ENCODE results near the gene PRRT4.

The PRRT4 gene

DNA sequence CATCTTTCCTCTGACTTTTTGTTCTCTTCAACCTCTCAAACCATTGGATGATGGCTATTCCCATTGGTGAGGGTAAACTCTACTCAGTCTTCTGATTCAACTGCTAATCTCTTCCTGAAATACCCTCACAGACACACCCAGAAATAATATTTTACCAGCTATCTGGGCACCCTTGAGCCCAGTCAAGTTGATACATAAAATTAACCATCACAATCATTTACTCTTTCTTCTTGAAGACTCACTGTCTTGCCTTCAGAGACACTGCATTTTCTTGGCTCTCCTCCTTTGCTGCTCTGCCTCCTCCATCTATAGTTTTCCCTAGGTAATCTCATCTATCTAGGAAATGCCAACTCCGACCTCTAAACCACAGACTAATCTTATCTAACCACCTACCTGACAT lies 12.6 kb upstream of the PRRT4 start:
- Histone ChIP-seq H3K9me3 (ENCODE audit: control insufficient read depth, low read length) (no peaks in the 10 kb centered on the region), H3K4me3 (ENCODE audit: insufficient read depth, low read depth, low read length) (no peak overlapping the region), H3K27me3 (ENCODE audit: control insufficient read depth, insufficient read depth, low read length, poor library complexity, severe bottlenecking) (no peaks in the 10 kb centered on the region), H3K4me1 (ENCODE audit: control insufficient read depth, insufficient read depth, low read length) (no peaks in the 10 kb centered on the region), H3K36me3 (ENCODE audit: control insufficient read depth, insufficient read depth, low read length) (no peaks in the 10 kb centered on the region), H3K27ac (ENCODE audit: insufficient read depth, low read depth, low read length, poor library complexity, severe bottlenecking) (no peak overlapping the region)
- 73 to 76% methylated on average over 1 of the region's 1 CpG for WGBS, 2 experiments

- WGBS, 2 experiments, result 90 to 91% methylated on average over 2 of the region's 2 CpGs
- H3K27ac ChIP-seq (ENCODE audit: insufficient read depth, low read depth, low read length, poor library complexity, severe bottlenecking), result no peak overlapping the region
- H3K4me1 ChIP-seq (ENCODE audit: control insufficient read depth, insufficient read depth, low read length), result no peaks in the 10 kb centered on the region
- H3K27me3 ChIP-seq (ENCODE audit: control insufficient read depth, insufficient read depth, low read length, poor library complexity, severe bottlenecking), result no peaks in the 10 kb centered on the region
- H3K4me3 ChIP-seq (ENCODE audit: insufficient read depth, low read depth, low read length), result no peak overlapping the region
- H3K9me3 ChIP-seq (ENCODE audit: control insufficient read depth, low read length), result no peaks in the 10 kb centered on the region
- no peaks in the 10 kb centered on the region for H3K36me3 ChIP-seq (ENCODE audit: control insufficient read depth, insufficient read depth, low read length)
Measured at GRCh38 chr7:128373606-128374005, 12.1 kb upstream of the PRRT4 start.

DNA sequence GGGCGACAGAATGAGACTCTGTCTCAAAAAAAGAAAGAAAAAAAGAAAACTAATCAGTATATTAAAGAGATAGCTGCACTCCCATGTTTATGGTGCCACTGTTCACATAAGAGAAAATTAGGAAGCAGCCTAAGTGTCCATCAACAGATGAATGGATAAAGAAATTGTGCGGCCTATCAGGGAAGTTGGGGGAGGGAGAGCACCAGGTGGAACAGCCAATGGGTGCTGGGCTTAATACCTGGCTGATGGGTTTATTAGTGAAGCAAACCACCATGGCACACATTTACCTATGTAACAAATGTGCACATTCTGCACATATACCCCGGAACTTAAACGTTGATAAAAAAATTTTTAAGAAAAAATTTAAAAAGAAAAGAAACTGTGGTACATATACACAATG lies 9.0 kb upstream of the PRRT4 start:
- Histone ChIP-seq H3K36me3 (ENCODE audit: control insufficient read depth, insufficient read depth, low read length) (no peaks in the 10 kb centered on the region), H3K27ac (ENCODE audit: insufficient read depth, low read depth, low read length, poor library complexity, severe bottlenecking) (no peak overlapping the region), H3K4me3 (ENCODE audit: insufficient read depth, low read depth, low read length) (no peak overlapping the region), H3K4me1 (ENCODE audit: control insufficient read depth, insufficient read depth, low read length) (no peaks in the 10 kb centered on the region), H3K27me3 (ENCODE audit: control insufficient read depth, insufficient read depth, low read length, poor library complexity, severe bottlenecking) (peaks cover 22% of the 10 kb centered on the region), H3K9me3 (ENCODE audit: control insufficient read depth, low read length) (no peaks in the 10 kb centered on the region)
- WGBS, 2 experiments, result 90 to 98% methylated on average over 2 to 4 of the region's 4 CpGs

- Histone ChIP-seq H3K9me3 (ENCODE audit: control insufficient read depth, low read length) (no peaks in the 10 kb centered on the region), H3K4me1 (ENCODE audit: control insufficient read depth, insufficient read depth, low read length) (peaks cover 2% of the 10 kb centered on the region), H3K4me3 (ENCODE audit: insufficient read depth, low read depth, low read length) (no peak overlapping the region), H3K27ac (ENCODE audit: insufficient read depth, low read depth, low read length, poor library complexity, severe bottlenecking) (no peak overlapping the region), H3K27me3 (ENCODE audit: control insufficient read depth, insufficient read depth, low read length, poor library complexity, severe bottlenecking) (peaks cover 57% of the 10 kb centered on the region), H3K36me3 (ENCODE audit: control insufficient read depth, insufficient read depth, low read length) (no peaks in the 10 kb centered on the region)
Measured at GRCh38 chr7:128366986-128367385, 5.5 kb upstream of the PRRT4 start.

GRCh38 chr7:128366300-128366699 lies 4.8 kb upstream of the PRRT4 start:
- Histone ChIP-seq H3K4me3 (ENCODE audit: insufficient read depth, low read depth, low read length) (no peak overlapping the region), H3K4me1 (ENCODE audit: control insufficient read depth, insufficient read depth, low read length) (peaks cover 5% of the 10 kb centered on the region), H3K27ac (ENCODE audit: insufficient read depth, low read depth, low read length, poor library complexity, severe bottlenecking) (no peak overlapping the region), H3K36me3 (ENCODE audit: control insufficient read depth, insufficient read depth, low read length) (no peaks in the 10 kb centered on the region), H3K9me3 (ENCODE audit: control insufficient read depth, low read length) (no peaks in the 10 kb centered on the region), H3K27me3 (ENCODE audit: control insufficient read depth, insufficient read depth, low read length, poor library complexity, severe bottlenecking) (peaks cover 64% of the 10 kb centered on the region)
- WGBS, 2 experiments, result 77 to 78% methylated on average over 1 of the region's 1 CpG

DNA sequence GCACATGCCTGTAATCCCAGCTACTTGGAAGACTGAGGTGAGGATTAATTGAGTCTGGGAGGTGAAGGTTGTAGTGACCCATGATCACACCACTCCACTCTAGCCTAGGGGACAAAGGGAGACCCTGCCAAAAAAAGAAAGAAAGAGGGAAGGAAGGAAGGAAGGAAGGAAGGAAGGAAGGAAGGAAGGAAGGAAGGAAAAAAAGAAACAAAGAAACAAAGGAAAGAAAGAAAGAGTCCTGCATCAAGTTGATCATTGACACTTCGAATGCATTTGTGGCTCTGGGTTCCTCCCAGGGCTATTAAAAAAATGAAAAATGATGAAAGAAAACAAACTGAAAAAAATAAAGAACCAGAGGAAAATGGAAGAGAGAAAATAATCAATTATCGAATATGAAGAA lies 3.9 kb upstream of the PRRT4 start:
- H3K27ac ChIP-seq (ENCODE audit: insufficient read depth, low read depth, low read length, poor library complexity, severe bottlenecking), result no peak overlapping the region
- no peak overlapping the region for H3K4me3 ChIP-seq (ENCODE audit: insufficient read depth, low read depth, low read length)
- no peaks in the 10 kb centered on the region for H3K36me3 ChIP-seq (ENCODE audit: control insufficient read depth, insufficient read depth, low read length)
- H3K27me3 ChIP-seq (ENCODE audit: control insufficient read depth, insufficient read depth, low read length, poor library complexity, severe bottlenecking), result peaks cover 72% of the 10 kb centered on the region
- no peaks in the 10 kb centered on the region for H3K9me3 ChIP-seq (ENCODE audit: control insufficient read depth, low read length)
- 87 to 96% methylated on average over 2 of the region's 2 CpGs for WGBS, 2 experiments
- H3K4me1 ChIP-seq (ENCODE audit: control insufficient read depth, insufficient read depth, low read length), result peaks cover 5% of the 10 kb centered on the region

DNA sequence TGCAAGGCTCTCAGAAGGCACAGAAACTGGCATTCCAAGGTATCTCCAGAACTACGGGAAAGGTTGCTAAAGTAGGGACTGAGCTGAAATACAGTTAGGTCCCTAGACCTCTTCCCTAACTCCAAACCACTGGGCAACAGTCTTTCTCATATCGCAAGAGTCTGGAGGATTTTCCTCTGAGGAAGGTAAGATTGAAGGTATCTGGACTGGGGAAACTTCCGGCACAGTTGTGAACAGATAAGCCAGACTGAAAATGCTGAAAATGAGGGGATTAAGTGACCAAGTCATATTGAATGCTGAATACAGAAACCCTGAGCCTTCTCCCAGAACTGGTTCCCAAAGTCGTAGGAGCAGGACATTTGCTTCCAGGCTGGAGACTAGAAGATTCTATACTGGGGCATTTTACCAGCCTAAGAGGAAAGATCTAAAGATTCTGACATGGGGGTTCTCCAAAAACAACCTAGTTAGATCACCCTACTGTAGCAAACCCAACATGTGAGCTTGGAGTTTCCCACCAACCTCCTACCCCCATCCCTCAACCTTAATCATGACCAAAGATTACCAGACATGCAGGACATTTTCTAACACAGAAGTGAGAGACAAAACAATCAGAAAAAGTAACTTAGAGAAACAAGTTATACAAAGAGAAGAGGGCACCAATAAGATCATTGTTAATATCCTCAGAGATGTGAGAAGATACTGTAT lies 2.8 kb upstream of the PRRT4 start:
- H3K27me3 ChIP-seq (ENCODE audit: control insufficient read depth, insufficient read depth, low read length, poor library complexity, severe bottlenecking), result peaks cover 83% of the 10 kb centered on the region
- no peak overlapping the region for H3K4me3 ChIP-seq (ENCODE audit: insufficient read depth, low read depth, low read length)
- H3K36me3 ChIP-seq (ENCODE audit: control insufficient read depth, insufficient read depth, low read length), result no peaks in the 10 kb centered on the region
- peaks cover 12% of the 10 kb centered on the region for H3K4me1 ChIP-seq (ENCODE audit: control insufficient read depth, insufficient read depth, low read length)
- WGBS, 2 experiments, result 78 to 81% methylated on average over 4 of the region's 4 CpGs
- H3K27ac ChIP-seq (ENCODE audit: insufficient read depth, low read depth, low read length, poor library complexity, severe bottlenecking), result no peak overlapping the region
- no peaks in the 10 kb centered on the region for H3K9me3 ChIP-seq (ENCODE audit: control insufficient read depth, low read length)

DNA sequence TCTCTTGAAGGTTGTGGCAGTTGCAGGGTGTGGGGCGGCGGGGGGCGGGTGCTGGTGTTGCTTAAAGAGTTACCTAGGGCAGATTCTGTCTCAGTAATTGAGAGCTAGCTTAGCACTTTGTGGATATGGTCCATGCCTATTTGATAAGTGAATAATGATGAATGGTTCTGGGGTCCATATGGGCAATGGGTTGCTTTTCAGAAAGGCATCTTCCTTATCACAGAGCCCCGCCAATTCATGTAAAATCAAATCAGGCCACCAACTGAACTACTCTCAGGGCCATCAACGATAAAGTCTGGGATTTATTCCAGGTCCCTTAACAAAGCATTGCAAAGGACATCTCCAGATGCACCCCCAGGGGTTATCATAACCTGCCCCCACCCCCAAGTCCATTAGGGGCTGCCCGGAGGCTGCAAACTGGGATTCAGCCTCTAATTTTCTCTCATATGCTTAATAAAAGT lies 1.8 kb upstream of the PRRT4 start:
- H3K27me3 ChIP-seq (ENCODE audit: control insufficient read depth, insufficient read depth, low read length, poor library complexity, severe bottlenecking), result peaks cover 88% of the 10 kb centered on the region
- H3K4me1 ChIP-seq (ENCODE audit: control insufficient read depth, insufficient read depth, low read length), result peaks cover 12% of the 10 kb centered on the region
- H3K4me3 ChIP-seq (ENCODE audit: insufficient read depth, low read depth, low read length), result no peak overlapping the region
- H3K27ac ChIP-seq (ENCODE audit: insufficient read depth, low read depth, low read length, poor library complexity, severe bottlenecking), result no peak overlapping the region
- 82 to 86% methylated on average over 6 of the region's 6 CpGs for WGBS, 2 experiments
- H3K36me3 ChIP-seq (ENCODE audit: control insufficient read depth, insufficient read depth, low read length), result no peaks in the 10 kb centered on the region
- no peaks in the 10 kb centered on the region for H3K9me3 ChIP-seq (ENCODE audit: control insufficient read depth, low read length)

DNA sequence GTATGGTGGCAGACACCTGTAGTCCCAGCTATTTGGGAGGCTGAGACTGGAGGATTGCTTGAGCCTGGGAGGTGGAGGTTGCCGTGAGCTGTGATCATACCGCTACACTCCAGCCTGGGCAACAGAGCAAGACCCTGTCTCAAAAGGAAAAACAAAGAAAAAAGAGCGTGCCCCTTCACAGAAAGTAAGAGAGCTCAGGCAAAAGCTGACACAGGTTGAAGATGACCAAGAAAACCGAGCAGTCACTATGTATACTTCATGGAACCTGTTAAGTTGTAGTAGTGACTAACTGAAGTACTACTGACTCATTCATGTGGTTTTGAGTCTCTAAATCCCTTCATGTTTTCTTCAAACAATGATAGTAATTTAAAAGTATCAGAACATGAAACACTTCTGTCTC lies 1.2 kb upstream of the PRRT4 start:
- Histone ChIP-seq H3K36me3 (ENCODE audit: control insufficient read depth, insufficient read depth, low read length) (no peaks in the 10 kb centered on the region), H3K4me3 (ENCODE audit: insufficient read depth, low read depth, low read length) (no peak overlapping the region), H3K27me3 (ENCODE audit: control insufficient read depth, insufficient read depth, low read length, poor library complexity, severe bottlenecking) (peaks cover 88% of the 10 kb centered on the region), H3K4me1 (ENCODE audit: control insufficient read depth, insufficient read depth, low read length) (peaks cover 12% of the 10 kb centered on the region), H3K9me3 (ENCODE audit: control insufficient read depth, low read length) (no peaks in the 10 kb centered on the region), H3K27ac (ENCODE audit: insufficient read depth, low read depth, low read length, poor library complexity, severe bottlenecking) (no peak overlapping the region)
- 79 to 81% methylated on average over 4 of the region's 4 CpGs for WGBS, 2 experiments

DNA sequence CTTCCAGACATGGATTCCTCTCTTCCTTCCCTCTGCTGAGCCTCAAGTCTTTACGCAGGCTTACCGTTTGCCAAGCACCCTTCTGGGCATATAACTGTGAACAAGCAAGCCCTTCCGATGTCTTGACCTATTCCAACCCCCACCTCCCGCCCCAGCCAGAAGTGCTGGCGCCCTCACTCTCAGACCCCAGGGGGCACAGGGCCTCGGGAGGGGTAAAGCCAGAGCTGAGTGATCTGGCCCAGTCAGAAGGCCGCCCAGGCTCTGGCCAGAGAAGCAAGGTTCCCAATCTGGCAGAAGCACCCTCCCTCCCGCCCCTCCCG lies 1.2 kb downstream of the PRRT4 start:
- Histone ChIP-seq H3K9me3 (ENCODE audit: control insufficient read depth, low read length) (no peaks in the 10 kb centered on the region), H3K36me3 (ENCODE audit: control insufficient read depth, insufficient read depth, low read length) (no peaks in the 10 kb centered on the region), H3K4me1 (ENCODE audit: control insufficient read depth, insufficient read depth, low read length) (peaks cover 12% of the 10 kb centered on the region), H3K27ac (ENCODE audit: insufficient read depth, low read depth, low read length, poor library complexity, severe bottlenecking) (no peak overlapping the region), H3K4me3 (ENCODE audit: insufficient read depth, low read depth, low read length) (no peak overlapping the region), H3K27me3 (ENCODE audit: control insufficient read depth, insufficient read depth, low read length, poor library complexity, severe bottlenecking) (peaks cover 64% of the 10 kb centered on the region)
- WGBS, 2 experiments, result 17 to 22% methylated on average over 9 of the region's 9 CpGs

GRCh38 chr7:128359939-128360338 lies 1.6 kb downstream of the PRRT4 start:
- Histone ChIP-seq H3K9me3 (ENCODE audit: control insufficient read depth, low read length) (no peaks in the 10 kb centered on the region), H3K4me1 (ENCODE audit: control insufficient read depth, insufficient read depth, low read length) (peaks cover 12% of the 10 kb centered on the region), H3K4me3 (ENCODE audit: insufficient read depth, low read depth, low read length) (no peak overlapping the region), H3K27ac (ENCODE audit: insufficient read depth, low read depth, low read length, poor library complexity, severe bottlenecking) (no peak overlapping the region), H3K36me3 (ENCODE audit: control insufficient read depth, insufficient read depth, low read length) (no peaks in the 10 kb centered on the region), H3K27me3 (ENCODE audit: control insufficient read depth, insufficient read depth, low read length, poor library complexity, severe bottlenecking) (peaks cover 61% of the 10 kb centered on the region)
- WGBS, 2 experiments, result 79 to 90% methylated on average over 4 of the region's 4 CpGs

All from ectodermal cell (in vitro differentiated cells).